ENCODE measurements around the gene PSME3IP1. TPM values are rescaled to one million over a fixed set of nuclear protein-coding genes. Genes with fewer than 3 reads are reported as not detected.
"Not testable (repeated sequence)": the region's sequence is repeated elsewhere in the genome, so short reads cannot be mapped to it uniquely, and the experiment has no call there.

Gene PSME3IP1
- total RNA-seq, 1 donor from 2014 or later = 67.7 TPM

DNA sequence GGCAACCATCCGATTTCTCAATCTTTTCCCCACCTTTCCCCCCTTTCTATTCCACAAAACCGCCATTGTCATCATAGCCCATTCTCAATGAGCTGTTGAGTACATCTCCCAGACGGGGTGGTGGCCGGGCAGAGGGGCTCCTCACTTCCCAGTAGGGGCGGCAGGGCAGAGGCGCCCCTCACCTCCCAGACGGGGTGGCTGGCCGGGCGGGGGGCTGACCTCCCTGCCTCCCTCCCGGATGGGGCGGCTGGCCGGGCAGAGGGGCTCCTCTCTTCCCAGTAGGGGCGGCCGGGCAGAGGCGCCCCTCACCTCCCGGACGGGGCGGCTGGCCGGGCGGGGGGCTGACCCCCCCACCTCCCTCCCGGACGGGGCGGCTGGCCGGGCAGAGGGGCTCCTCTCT lies 14.5 kb upstream of the PSME3IP1 start:
- DNase-seq (ENCODE audit: low read depth, low spot score) = not testable (repeated sequence)

DNA sequence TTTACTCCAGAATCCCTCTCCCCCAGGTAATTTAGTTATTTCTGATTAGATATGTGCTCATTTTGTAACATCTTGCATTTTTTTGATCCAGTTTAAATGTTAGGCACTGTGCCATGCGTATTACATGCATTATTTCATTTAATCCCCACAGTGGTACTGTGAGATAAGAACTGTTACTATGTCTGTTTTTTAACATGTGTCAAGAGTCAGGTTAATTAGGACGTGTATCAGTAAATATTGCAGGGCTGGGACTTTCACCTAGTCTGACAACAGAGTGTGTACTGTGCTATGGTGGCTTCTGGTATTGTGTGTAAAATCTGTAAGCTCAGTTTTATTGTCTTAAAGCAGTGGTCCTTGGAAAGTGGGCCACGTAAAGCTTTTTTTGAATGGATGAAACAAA lies 10.9 kb upstream of the PSME3IP1 start:
- no peak for DNase-seq (ENCODE audit: low read depth, low spot score)

GRCh38 chr16:57196286-57196685 lies 10.4 kb upstream of the PSME3IP1 start:
- no peak for DNase-seq (ENCODE audit: low read depth, low spot score)

DNA sequence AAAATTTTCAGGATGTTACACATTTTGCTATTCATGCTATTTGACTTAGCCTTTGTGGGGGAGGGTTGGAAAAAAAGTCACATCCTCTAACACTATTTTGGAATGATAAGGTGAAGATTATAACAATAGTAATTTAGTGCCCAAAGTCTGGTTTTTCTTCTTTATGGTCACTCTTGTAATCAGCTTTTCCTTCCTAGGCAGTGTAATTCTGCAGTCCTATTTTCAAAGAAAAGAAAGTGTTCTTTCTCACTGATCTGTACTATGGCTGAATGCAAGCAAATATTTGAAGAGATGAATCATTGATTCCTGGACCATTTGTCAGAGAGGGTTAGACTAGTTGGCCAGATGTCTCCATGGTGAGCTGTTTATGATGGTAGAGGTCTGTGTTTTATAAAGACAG lies 8.7 kb upstream of the PSME3IP1 start:
- DNase-seq (ENCODE audit: low read depth, low spot score) = peak; percentile 76

- no peak for DNase-seq (ENCODE audit: low read depth, low spot score)
Measured at GRCh38 chr16:57192720-57193486, 7.1 kb upstream of the PSME3IP1 start.

DNA sequence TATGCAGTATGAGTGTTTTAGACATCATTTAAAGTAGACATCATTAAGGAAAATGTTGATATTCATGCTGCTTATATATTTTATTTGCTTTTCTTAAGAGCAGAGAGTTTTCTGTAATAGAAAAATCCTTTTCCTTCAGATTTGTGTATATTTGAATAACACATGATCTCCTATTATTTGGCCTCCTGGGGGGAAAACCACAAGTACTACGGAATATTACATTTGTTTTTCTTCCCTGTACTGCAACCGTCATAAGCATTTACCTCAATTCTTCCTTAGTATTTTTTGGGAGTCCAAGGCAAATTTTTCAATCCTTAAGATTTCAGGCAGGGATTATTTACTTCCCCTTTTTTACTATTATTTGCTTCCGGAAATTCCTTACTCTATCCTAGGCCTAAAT lies 6.3 kb upstream of the PSME3IP1 start:
- DNase-seq (ENCODE audit: low read depth, low spot score) = no peak

DNA sequence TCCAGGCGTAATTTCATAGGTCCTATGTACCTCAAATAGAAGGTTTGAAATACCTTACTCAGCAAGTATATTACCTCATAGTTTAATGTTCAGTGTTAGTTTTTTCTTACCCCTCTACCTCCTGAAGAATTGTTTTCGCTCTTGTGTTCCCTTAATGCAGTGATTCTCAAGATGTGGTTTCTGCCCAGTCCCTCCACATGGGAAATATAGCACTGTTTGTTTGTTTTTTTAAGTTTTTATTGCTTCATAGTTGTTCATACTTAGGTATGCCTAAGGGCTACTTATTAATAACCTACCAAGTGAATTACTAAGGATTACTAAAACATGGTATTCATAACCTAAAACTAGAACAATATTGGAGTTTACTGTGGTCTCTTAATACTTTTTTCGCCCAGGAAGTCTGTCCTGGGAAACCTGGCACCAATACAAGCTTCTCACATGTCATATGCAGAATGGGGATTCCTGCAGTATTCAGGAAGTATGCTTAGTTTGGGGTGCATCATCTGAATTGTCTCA lies 5.3 kb upstream of the PSME3IP1 start:
- DNase-seq (ENCODE audit: low read depth, low spot score) = no peak

- DNase-seq (ENCODE audit: low read depth, low spot score) = no peak
Measured at GRCh38 chr16:57190136-57190535, 4.3 kb upstream of the PSME3IP1 start.

DNA sequence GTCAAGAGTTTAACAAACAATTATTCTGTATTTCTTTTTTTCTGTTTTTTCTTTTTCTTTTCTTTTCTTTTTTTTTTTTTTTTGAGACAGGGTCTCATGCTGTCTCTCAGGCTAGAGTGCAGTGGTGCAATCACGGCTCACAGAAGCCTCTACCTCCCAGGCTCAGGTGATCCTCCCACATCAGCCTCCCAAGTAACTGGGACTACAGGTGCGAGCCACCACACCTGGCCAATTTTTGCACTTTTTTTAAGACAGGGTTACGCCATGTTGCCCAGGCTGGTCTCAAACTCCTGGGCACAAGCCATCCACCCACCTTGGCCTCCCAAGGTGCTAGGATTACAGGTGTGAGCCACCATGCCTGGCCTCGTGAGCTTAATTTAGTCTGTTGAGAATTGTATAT lies 3.7 kb upstream of the PSME3IP1 start:
- DNase-seq (ENCODE audit: low read depth, low spot score) = not testable (repeated sequence)

- no peak for DNase-seq (ENCODE audit: low read depth, low spot score)
Measured at GRCh38 chr16:57188711-57189002, 2.8 kb upstream of the PSME3IP1 start.

DNA sequence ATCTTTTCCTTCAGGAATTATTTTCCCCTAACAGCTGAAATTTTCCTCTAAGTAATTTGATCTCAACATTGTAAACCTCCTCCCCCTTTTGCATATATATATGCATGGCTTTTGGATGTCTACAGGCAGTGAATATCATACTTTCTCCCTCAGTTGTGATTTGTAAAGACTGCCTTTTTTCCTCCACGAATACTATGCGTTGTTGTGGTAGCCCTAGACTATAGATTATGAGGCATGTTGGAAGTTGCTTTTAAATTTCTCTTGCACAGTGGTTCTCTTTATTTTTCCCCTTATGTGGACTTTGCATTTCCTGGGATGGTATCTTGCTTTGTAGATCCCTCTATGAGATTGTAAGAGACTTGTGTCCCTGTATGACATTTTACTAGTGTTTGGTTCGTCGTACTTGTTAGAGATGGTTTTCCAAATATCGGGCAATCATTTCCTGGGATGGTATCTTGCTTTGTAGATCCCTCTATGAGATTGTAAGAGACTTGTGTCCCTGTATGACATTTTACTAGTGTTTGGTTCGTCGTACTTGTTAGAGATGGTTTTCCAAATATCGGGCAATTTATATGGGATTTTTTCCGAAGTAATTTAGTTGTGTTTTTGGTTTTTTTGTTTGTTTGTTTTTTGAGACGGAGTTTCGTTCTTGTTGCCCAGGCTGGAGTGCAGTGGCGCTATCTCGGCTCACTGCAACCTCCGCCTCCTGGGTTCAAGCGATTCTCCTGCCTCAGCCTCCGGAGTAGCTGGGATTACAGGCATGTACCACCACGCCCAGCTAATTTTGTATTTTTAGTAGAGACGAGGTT lies 2.3 kb upstream of the PSME3IP1 start:
- not testable (repeated sequence) for DNase-seq (ENCODE audit: low read depth, low spot score)

DNA sequence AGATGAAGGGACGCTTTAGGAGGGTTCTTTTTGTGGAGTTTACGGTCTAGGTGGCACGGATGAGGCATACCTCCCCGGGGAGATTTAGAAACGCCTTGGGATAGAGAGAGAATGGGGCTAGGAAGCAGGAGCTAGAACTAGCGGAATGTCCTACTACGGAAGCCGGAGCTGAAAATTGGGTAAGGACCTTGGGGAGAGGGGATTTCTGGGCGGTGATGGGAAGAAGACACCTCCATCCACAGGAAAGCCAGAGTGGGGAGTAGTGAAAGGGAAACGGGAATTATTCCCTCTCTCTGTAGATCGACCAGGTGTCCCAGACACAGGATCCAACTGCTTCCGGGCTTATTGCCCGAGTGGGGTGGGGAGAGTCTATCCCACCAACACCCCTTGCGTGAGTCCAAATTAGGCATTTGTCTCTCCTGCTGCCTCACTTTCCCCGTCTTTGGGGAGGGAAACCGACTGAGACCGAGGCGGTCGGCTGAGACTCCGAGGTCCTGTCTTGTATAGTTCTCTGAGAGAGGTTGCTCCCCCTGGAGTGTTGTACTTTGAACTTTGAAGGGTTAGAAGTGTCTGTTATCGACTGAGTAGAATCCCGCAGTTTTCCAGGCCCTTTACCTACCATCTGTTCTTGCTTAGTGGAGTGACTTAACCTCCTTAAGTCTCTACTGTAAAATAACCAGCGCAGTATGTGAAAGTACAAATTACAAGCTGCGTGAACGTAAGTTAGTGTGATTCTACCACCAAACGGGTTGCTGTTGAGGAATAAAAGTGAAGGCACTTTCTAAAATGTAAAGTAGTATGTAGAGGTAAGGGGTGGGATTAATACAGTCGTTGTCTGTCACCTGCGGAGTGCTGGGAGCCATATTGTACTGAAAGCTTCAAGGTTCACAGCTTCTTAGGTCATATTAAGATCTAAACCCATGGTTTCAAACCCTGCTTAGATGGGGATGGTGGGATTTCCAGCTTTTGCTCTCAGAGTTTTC lies 1.3 kb upstream of the PSME3IP1 start:
- no peak for DNase-seq (ENCODE audit: low read depth, low spot score)

DNA sequence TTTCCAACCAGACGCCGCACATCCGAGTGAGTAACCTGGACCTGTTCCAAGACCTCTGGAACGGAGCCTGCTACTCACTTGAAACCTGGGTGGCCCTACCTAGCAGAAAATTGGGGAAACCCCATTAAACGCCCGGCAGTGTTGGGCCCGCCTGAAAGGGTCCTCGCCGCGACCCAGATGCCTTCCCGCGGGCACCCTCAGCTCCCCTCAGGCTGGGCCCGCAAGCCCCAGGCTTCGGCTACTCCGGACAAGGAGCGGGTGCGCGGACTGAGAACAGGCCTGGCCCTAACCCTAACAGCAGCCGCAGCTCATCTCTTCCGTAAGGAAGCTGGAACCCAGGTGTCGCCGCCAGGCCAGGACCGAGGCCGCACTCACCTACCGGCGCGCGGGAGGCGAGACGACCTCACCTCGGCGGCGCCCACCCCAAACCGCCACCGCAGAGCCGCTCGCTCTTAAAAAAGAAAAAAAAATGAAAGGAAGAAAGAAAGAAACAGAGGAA lies 344 bp downstream of the PSME3IP1 start:
- DNase-seq (ENCODE audit: low read depth, low spot score) = no peak

GRCh38 chr16:57184887-57185445 lies 873 bp downstream of the PSME3IP1 start:
- DNase-seq (ENCODE audit: low read depth, low spot score) = peak; percentile 39

GRCh38 chr16:57184113-57184512 lies 1.7 kb downstream of the PSME3IP1 start:
- no peak for DNase-seq (ENCODE audit: low read depth, low spot score)

DNA sequence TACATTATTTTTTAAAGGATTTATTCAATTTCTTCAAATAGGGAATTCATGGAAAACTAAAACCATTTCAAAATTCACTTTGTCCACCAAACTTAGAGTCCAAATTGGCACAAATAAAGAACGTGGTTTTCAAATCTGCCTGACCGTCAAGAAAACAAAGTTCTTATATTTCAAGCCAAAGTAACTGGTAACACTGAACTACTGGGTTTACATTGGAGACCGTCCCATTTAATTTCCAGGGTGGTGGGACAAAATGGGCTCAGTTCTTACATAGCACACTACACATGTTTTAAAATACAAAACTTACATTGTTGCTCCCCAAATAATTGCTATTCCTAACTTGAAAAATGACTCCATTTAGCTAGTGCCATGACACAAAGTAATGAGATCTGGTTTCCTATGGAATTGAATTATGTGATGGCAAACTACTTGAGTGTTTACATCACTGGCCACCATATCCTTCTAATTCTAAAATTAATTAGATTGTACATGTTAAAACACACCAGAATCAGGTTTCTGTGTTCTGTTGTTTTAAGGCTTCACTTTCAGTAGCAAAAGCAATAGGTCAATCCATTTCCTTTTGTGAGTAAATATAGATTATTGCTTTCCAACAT lies 6.5 kb downstream of the PSME3IP1 start:
- DNase-seq (ENCODE audit: low read depth, low spot score) = no peak

DNA sequence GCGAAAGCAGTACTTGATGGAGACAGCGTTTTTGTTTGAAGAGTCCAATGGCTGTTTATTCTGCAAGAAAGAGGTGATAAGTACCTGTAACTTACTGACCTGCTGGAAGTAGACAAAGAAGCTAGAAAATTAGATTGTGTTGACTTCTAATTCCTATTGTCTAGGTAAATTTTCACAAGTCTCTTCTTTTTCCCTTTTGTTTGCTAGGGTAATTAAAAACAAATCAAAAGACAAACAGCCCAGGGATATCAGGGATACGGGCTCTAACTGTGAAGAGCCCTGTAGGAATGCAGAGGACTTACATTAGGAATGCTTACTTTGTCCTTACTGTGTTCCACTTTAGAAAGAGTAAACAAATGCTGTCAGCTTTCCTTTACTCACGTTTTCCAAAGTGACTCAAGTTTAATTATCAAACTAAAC lies 7.0 kb downstream of the PSME3IP1 start:
- DNase-seq (ENCODE audit: low read depth, low spot score) = no peak

GRCh38 chr16:57178196-57178595 lies 7.6 kb downstream of the PSME3IP1 start:
- no peak for DNase-seq (ENCODE audit: low read depth, low spot score)

DNA sequence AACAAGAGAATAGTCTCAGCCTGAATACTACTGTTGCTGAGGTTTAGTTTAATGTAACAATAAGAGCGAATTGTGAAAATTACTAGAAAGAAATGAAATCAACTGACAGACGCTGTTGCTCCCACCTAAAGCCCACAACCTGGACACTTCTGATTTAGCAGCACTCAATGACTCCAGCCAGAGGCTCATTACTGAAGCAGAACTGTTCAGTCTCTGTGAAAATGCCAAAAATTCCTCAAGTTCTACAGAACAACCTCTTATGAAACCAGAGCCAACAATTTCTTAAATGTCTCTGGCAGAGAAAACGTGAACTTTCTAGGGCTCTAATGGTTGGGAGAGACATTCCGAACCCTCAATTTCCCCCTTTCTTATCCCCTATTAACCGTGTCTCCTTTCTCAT lies 9.9 kb downstream of the PSME3IP1 start:
- no peak for DNase-seq (ENCODE audit: low read depth, low spot score)

GRCh38 chr16:57172721-57173290 lies 13.0 kb downstream of the PSME3IP1 start:
- DNase-seq (ENCODE audit: low read depth, low spot score) = no peak

All from pulmonary artery endothelial cell (primary cell).